IPS-20b (cell line): ENCODE measurements around the gene TRAPPC4.
"Not testable (repeated sequence)": the region's sequence is repeated elsewhere in the genome, so short reads cannot be mapped to it uniquely, and the experiment has no call there.

ENCODE experiments used
- H3K27ac ChIP-seq: one replicate; pipeline ENCODE4 v1.5.1; 2013; ENCODE audit warnings: low read length
- H3K27me3 ChIP-seq: 2 replicates; pipeline ENCODE4 v1.6.1; 2013; ENCODE audit warnings: mild to moderate bottlenecking, low read length, inconsistent platforms; ENCODE audit not compliant: insufficient read depth
- H3K36me3 ChIP-seq: 2 replicates; pipeline ENCODE4 v1.6.1; 2013; ENCODE audit warnings: low read depth, mild to moderate bottlenecking, inconsistent platforms, low read length, moderate library complexity; ENCODE audit not compliant: insufficient read depth
- H3K4me1 ChIP-seq: 2 replicates; pipeline ENCODE4 v1.6.1; 2013; ENCODE audit warnings: mild to moderate bottlenecking, control low read depth, inconsistent platforms, low read length, moderate library complexity; ENCODE audit not compliant: insufficient read depth
- H3K4me3 ChIP-seq: 2 replicates; pipeline ENCODE4 v1.5.1; 2013; ENCODE audit warnings: mild to moderate bottlenecking, low read length, inconsistent platforms
- H3K9ac ChIP-seq: 2 replicates; pipeline ENCODE4 v1.6.1; 2013; ENCODE audit warnings: low read depth, mild to moderate bottlenecking, inconsistent platforms, low read length, moderate library complexity
- H3K9me3 ChIP-seq: 2 replicates; pipeline ENCODE4 v1.6.1; 2013; ENCODE audit warnings: mild to moderate bottlenecking, low read depth, low read length, inconsistent platforms; ENCODE audit not compliant: insufficient read depth

Gene TRAPPC4

GRCh38 chr11:118991486-118992038, 27.0 kb upstream of the TRAPPC4 start:
- H3K27me3 ChIP-seq, H3K4me1 ChIP-seq, H3K9me3 ChIP-seq, H3K36me3 ChIP-seq, H3K9ac ChIP-seq, H3K4me3 ChIP-seq, H3K27ac ChIP-seq: not testable (repeated sequence)

GRCh38 chr11:118996926-118997626, 21.5 kb upstream of the TRAPPC4 start:
- Histone ChIP-seq H3K4me1 (peaks cover 8% of the 10 kb centered on the region), H3K27ac (peak overlapping the region; percentile 84), H3K36me3 (peaks cover 32% of the 10 kb centered on the region), H3K27me3 (no peaks in the 10 kb centered on the region), H3K9me3 (no peaks in the 10 kb centered on the region), H3K9ac (peak overlapping the region; percentile 95), H3K4me3 (peak overlapping the region; percentile 96)

GRCh38 chr11:118997627-118998387, 20.8 kb upstream of the TRAPPC4 start, which contains the start of gene CENATAC:
Gene CENATAC (plus strand): TSS chr11:118998138. CDS start chr11:118998198, 60 bp downstream.
- no peaks in the 10 kb centered on the region for H3K9me3 ChIP-seq
- H3K27ac ChIP-seq, result peak within 1 kb of the TSS; percentile 84
- H3K36me3 ChIP-seq, result peaks cover 39% of the 10 kb centered on the region
- H3K9ac ChIP-seq, result peak within 1 kb of the TSS; percentile 95
- peaks cover 8% of the 10 kb centered on the region for H3K4me1 ChIP-seq
- H3K27me3 ChIP-seq, result no peaks in the 10 kb centered on the region
- H3K4me3 ChIP-seq, result peak within 1 kb of the TSS; percentile 96

- Histone ChIP-seq H3K27ac (peak overlapping the region; percentile 59), H3K4me3 (peak overlapping the region; percentile 96), H3K36me3 (peaks cover 45% of the 10 kb centered on the region), H3K27me3 (no peaks in the 10 kb centered on the region), H3K4me1 (peaks cover 8% of the 10 kb centered on the region), H3K9me3 (no peaks in the 10 kb centered on the region), H3K9ac (peak overlapping the region; percentile 95)
These were observed 20.2 kb upstream of the TRAPPC4 start for GRCh38 chr11:118998388-118998717.

GRCh38 chr11:118998822-118999221, 19.7 kb upstream of the TRAPPC4 start:
- Histone ChIP-seq H3K4me3 (peak overlapping the region; percentile 96), H3K27me3 (no peaks in the 10 kb centered on the region), H3K9ac (peak overlapping the region; percentile 95), H3K9me3 (no peaks in the 10 kb centered on the region), H3K36me3 (peaks cover 48% of the 10 kb centered on the region), H3K27ac (peak overlapping the region; percentile 59), H3K4me1 (peaks cover 8% of the 10 kb centered on the region)

- peaks cover 64% of the 10 kb centered on the region for H3K36me3 ChIP-seq
- no peak overlapping the region for H3K27ac ChIP-seq
These were observed 17.7 kb upstream of the TRAPPC4 start for GRCh38 chr11:119000906-119001305.

GRCh38 chr11:119006656-119007055, 11.9 kb upstream of the TRAPPC4 start:
- no peak overlapping the region for H3K4me3 ChIP-seq
- H3K27me3 ChIP-seq, result no peaks in the 10 kb centered on the region
- H3K27ac ChIP-seq, result no peak overlapping the region
- H3K9me3 ChIP-seq, result no peaks in the 10 kb centered on the region
- no peak overlapping the region for H3K9ac ChIP-seq
- peaks cover 84% of the 10 kb centered on the region for H3K36me3 ChIP-seq
- H3K4me1 ChIP-seq, result no peaks in the 10 kb centered on the region

More at GRCh38 chr11:119000906-119001305, 17.7 kb upstream of the TRAPPC4 start:
- peaks cover 8% of the 10 kb centered on the region for H3K4me1 ChIP-seq
- no peak overlapping the region for H3K4me3 ChIP-seq
- H3K27me3 ChIP-seq, result no peaks in the 10 kb centered on the region
- H3K9ac ChIP-seq, result no peak overlapping the region
- H3K9me3 ChIP-seq, result no peaks in the 10 kb centered on the region

GRCh38 chr11:119011476-119012053, 7.0 kb upstream of the TRAPPC4 start:
- no peak overlapping the region for H3K9ac ChIP-seq
- no peak overlapping the region for H3K27ac ChIP-seq
- H3K27me3 ChIP-seq, result no peaks in the 10 kb centered on the region
- H3K4me1 ChIP-seq, result peaks cover 2% of the 10 kb centered on the region; the same call in 1 of the 2 replicates
- H3K4me3 ChIP-seq, result no peak overlapping the region
- peaks cover 90% of the 10 kb centered on the region for H3K36me3 ChIP-seq
- H3K9me3 ChIP-seq, result no peaks in the 10 kb centered on the region

GRCh38 chr11:119012629-119013170, 5.9 kb upstream of the TRAPPC4 start:
- Histone ChIP-seq H3K36me3 (peaks cover 91% of the 10 kb centered on the region), H3K27me3 (no peaks in the 10 kb centered on the region), H3K9me3 (no peaks in the 10 kb centered on the region), H3K4me3 (no peak overlapping the region), H3K27ac (no peak overlapping the region), H3K9ac (no peak overlapping the region), H3K4me1 (peaks cover 5% of the 10 kb centered on the region; the same call in 1 of the 2 replicates)

GRCh38 chr11:119014209-119014924, 4.2 kb upstream of the TRAPPC4 start:
- Histone ChIP-seq H3K9me3 (no peaks in the 10 kb centered on the region), H3K4me3 (no peak overlapping the region), H3K4me1 (peaks cover 5% of the 10 kb centered on the region; the same call in 1 of the 2 replicates), H3K27ac (no peak overlapping the region), H3K27me3 (no peaks in the 10 kb centered on the region), H3K9ac (no peak overlapping the region), H3K36me3 (peaks cover 81% of the 10 kb centered on the region)

GRCh38 chr11:119015054-119015611, 3.4 kb upstream of the TRAPPC4 start:
- H3K27ac ChIP-seq, result no peak overlapping the region
- no peak overlapping the region for H3K9ac ChIP-seq
- no peaks in the 10 kb centered on the region for H3K27me3 ChIP-seq
- peaks cover 77% of the 10 kb centered on the region for H3K36me3 ChIP-seq
- H3K9me3 ChIP-seq, result no peaks in the 10 kb centered on the region
- no peak overlapping the region for H3K4me3 ChIP-seq
- H3K4me1 ChIP-seq, result peaks cover 10% of the 10 kb centered on the region
